ENCODE results near the gene PEG3. TPM values are rescaled to one million over a fixed set of nuclear protein-coding genes. Genes with fewer than 3 reads are reported as not detected.

PEG3 gene
- total RNA-seq, 1 experiment from 2014 or later, result 353 TPM

- H3K27ac ChIP-seq (ENCODE audit: low read depth, low read length, poor library complexity, severe bottlenecking), result no peak overlapping the region
- CTCF ChIA-PET, result no interaction called here
- no TSS peak for BruUV-seq (replicated peaks)
These were observed 30.3 kb downstream of the PEG3 start for GRCh38 chr19:56810260-56810659.

GRCh38 chr19:56808717-56809392, 31.7 kb downstream of the PEG3 start:
- DNase-seq (ENCODE audit: low spot score), result no peak
- POLR2A ChIA-PET (ENCODE audit: low non-redundant PET), result no interaction called here
- CTCF ChIA-PET, result no interaction called here
- TF ChIP-seq CTCF (conservative IDR thresholded peaks at IDR 0.05; ENCODE audit: low read depth, low read length) (no peak), EZH2 (IDR thresholded peaks at IDR 0.05; ENCODE audit: borderline replicate concordance, low read depth, low read length, poor library complexity, severe bottlenecking) (no peak)
- H3K27me3 ChIP-seq (replicated peaks; ENCODE audit: insufficient read depth, low read depth, low read length, poor library complexity), result no peaks in the 10 kb centered on the region
- H3K4me3 ChIP-seq (ENCODE audit: low read depth, low read length, poor library complexity, severe bottlenecking), result no peak overlapping the region
- no TSS peak for BruUV-seq (replicated peaks)
- no peak overlapping the region for H3K27ac ChIP-seq (ENCODE audit: low read depth, low read length, poor library complexity, severe bottlenecking)
- peaks cover 43% of the 10 kb centered on the region for H3K36me3 ChIP-seq (ENCODE audit: insufficient read depth, low read length, poor library complexity, severe bottlenecking)
- no peaks in the 10 kb centered on the region for H3K4me1 ChIP-seq (ENCODE audit: insufficient read depth, low read length, poor library complexity, severe bottlenecking)
- intact Hi-C loops (cut with micrococcal nuclease; ENCODE audit: unreplicated experiment), result no loop called here
- H3K9me3 ChIP-seq (ENCODE audit: low read depth, low read length, poor library complexity, severe bottlenecking), result peaks cover 16% of the 10 kb centered on the region

More at GRCh38 chr19:56810260-56810659, 30.3 kb downstream of the PEG3 start:
- POLR2A ChIA-PET (ENCODE audit: low non-redundant PET), result no interaction called here
- H3K4me1 ChIP-seq (ENCODE audit: insufficient read depth, low read length, poor library complexity, severe bottlenecking), result no peaks in the 10 kb centered on the region
- peaks cover 57% of the 10 kb centered on the region for H3K36me3 ChIP-seq (ENCODE audit: insufficient read depth, low read length, poor library complexity, severe bottlenecking)
- TF ChIP-seq EZH2 (IDR thresholded peaks at IDR 0.05; ENCODE audit: borderline replicate concordance, low read depth, low read length, poor library complexity, severe bottlenecking) (no peak), CTCF (conservative IDR thresholded peaks at IDR 0.05; ENCODE audit: low read depth, low read length) (no peak)
- no peak for DNase-seq (ENCODE audit: low spot score)
- H3K4me3 ChIP-seq (ENCODE audit: low read depth, low read length, poor library complexity, severe bottlenecking), result no peak overlapping the region
- intact Hi-C loops (cut with micrococcal nuclease; ENCODE audit: unreplicated experiment), result no loop called here
- H3K27me3 ChIP-seq (replicated peaks; ENCODE audit: insufficient read depth, low read depth, low read length, poor library complexity), result no peaks in the 10 kb centered on the region
- peaks cover 12% of the 10 kb centered on the region for H3K9me3 ChIP-seq (ENCODE audit: low read depth, low read length, poor library complexity, severe bottlenecking)

GRCh38 chr19:56806639-56807038, 33.9 kb downstream of the PEG3 start:
- intact Hi-C loops (cut with micrococcal nuclease; ENCODE audit: unreplicated experiment), result no loop called here
- Histone ChIP-seq H3K4me3 (ENCODE audit: low read depth, low read length, poor library complexity, severe bottlenecking) (no peak overlapping the region), H3K36me3 (ENCODE audit: insufficient read depth, low read length, poor library complexity, severe bottlenecking) (peaks cover 25% of the 10 kb centered on the region), H3K4me1 (ENCODE audit: insufficient read depth, low read length, poor library complexity, severe bottlenecking) (no peaks in the 10 kb centered on the region), H3K27me3 (replicated peaks; ENCODE audit: insufficient read depth, low read depth, low read length, poor library complexity) (no peaks in the 10 kb centered on the region), H3K9me3 (ENCODE audit: low read depth, low read length, poor library complexity, severe bottlenecking) (peaks cover 29% of the 10 kb centered on the region), H3K27ac (ENCODE audit: low read depth, low read length, poor library complexity, severe bottlenecking) (no peak overlapping the region)
- CTCF ChIA-PET, result no interaction called here
- DNase-seq (ENCODE audit: low spot score), result no peak
- no TSS peak for BruUV-seq (replicated peaks)
- TF ChIP-seq CTCF (conservative IDR thresholded peaks at IDR 0.05; ENCODE audit: low read depth, low read length) (no peak), EZH2 (IDR thresholded peaks at IDR 0.05; ENCODE audit: borderline replicate concordance, low read depth, low read length, poor library complexity, severe bottlenecking) (no peak)
- POLR2A ChIA-PET (ENCODE audit: low non-redundant PET), result no interaction called here

Other genes starting within 250 kb of the PEG3 start
- gene ZNF71, start 245.4 kb downstream of the PEG3 start, total RNA-seq (2021), result 12.6 and 13.7 TPM in 2 replicates
- gene SMIM17, start 197.6 kb downstream of the PEG3 start, total RNA-seq (2021), result 0.52 and 0.76 TPM in 2 replicates
- gene ZNF835, start 169.0 kb downstream of the PEG3 start, total RNA-seq (2021), result 3.2 and 4.6 TPM in 2 replicates
- 4.6 and 9.6 TPM in 2 replicates for gene ZIM2, start within 50 bp of the PEG3 start, total RNA-seq (2021)

All from A673 (cell line).